Measurements from ENCODE around the gene RARB. TPM values are rescaled to one million over a fixed set of nuclear protein-coding genes. Genes with fewer than 3 reads are reported as not detected.

The RARB gene
- total and polyA plus RNA-seq, 9 of the 15 experiments (the other 6 are each of a cell fraction or from before 2014, with no cell fraction given) = 0.15 to 1.3 (median 0.27) TPM

DNA sequence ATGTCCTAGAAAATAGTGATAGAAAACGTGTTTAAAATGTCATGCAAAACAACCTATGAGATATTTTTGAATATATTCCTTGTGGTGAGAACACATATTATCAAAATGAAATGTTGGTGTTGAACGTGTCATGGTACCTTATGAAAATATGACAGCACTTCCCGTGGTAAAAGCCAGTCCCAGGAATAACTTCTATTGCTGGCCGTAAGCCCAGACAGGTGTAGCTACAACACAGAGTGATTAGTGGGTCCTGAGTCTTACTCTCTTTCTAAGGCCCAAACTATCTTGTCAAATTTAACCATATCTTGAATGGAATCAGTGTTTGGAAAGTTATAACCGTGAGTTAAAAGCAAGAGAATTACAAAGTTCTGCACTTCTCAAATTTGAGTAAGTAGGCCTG, 24.1 kb downstream of the RARB start (continued):
- TF ChIP-seq, protein P1, sequence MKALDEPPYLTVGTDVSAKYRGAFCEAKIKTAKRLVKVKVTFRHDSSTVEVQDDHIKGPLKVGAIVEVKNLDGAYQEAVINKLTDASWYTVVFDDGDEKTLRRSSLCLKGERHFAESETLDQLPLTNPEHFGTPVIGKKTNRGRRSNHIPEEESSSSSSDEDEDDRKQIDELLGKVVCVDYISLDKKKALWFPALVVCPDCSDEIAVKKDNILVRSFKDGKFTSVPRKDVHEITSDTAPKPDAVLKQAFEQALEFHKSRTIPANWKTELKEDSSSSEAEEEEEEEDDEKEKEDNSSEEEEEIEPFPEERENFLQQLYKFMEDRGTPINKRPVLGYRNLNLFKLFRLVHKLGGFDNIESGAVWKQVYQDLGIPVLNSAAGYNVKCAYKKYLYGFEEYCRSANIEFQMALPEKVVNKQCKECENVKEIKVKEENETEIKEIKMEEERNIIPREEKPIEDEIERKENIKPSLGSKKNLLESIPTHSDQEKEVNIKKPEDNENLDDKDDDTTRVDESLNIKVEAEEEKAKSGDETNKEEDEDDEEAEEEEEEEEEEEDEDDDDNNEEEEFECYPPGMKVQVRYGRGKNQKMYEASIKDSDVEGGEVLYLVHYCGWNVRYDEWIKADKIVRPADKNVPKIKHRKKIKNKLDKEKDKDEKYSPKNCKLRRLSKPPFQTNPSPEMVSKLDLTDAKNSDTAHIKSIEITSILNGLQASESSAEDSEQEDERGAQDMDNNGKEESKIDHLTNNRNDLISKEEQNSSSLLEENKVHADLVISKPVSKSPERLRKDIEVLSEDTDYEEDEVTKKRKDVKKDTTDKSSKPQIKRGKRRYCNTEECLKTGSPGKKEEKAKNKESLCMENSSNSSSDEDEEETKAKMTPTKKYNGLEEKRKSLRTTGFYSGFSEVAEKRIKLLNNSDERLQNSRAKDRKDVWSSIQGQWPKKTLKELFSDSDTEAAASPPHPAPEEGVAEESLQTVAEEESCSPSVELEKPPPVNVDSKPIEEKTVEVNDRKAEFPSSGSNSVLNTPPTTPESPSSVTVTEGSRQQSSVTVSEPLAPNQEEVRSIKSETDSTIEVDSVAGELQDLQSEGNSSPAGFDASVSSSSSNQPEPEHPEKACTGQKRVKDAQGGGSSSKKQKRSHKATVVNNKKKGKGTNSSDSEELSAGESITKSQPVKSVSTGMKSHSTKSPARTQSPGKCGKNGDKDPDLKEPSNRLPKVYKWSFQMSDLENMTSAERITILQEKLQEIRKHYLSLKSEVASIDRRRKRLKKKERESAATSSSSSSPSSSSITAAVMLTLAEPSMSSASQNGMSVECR (CRISPR knock-in tag; IDR thresholded peaks at IDR 0.05) = no peak
- TF ChIP-seq NEUROD1 (IDR thresholded peaks at IDR 0.05; ENCODE audit: borderline replicate concordance, low read depth, low read length, partially characterized antibody) = no peak
- TF ChIP-seq, protein P2, sequence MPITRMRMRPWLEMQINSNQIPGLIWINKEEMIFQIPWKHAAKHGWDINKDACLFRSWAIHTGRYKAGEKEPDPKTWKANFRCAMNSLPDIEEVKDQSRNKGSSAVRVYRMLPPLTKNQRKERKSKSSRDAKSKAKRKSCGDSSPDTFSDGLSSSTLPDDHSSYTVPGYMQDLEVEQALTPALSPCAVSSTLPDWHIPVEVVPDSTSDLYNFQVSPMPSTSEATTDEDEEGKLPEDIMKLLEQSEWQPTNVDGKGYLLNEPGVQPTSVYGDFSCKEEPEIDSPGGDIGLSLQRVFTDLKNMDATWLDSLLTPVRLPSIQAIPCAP (CRISPR knock-in tag; IDR thresholded peaks at IDR 0.05; ENCODE audit: borderline replicate concordance) = no peak
- TF ChIP-seq U2AF2 (optimal IDR thresholded peaks at IDR 0.05; ENCODE audit: low read depth, low read length) = no peak
- TF ChIP-seq PHTF2 (CRISPR knock-in tag; IDR thresholded peaks at IDR 0.05) = no peak
- no peak for TF ChIP-seq HNRNPLL (IDR thresholded peaks at IDR 0.05; ENCODE audit: low read depth, low read length, poor library complexity, severe bottlenecking)
- TF ChIP-seq, protein P3, sequence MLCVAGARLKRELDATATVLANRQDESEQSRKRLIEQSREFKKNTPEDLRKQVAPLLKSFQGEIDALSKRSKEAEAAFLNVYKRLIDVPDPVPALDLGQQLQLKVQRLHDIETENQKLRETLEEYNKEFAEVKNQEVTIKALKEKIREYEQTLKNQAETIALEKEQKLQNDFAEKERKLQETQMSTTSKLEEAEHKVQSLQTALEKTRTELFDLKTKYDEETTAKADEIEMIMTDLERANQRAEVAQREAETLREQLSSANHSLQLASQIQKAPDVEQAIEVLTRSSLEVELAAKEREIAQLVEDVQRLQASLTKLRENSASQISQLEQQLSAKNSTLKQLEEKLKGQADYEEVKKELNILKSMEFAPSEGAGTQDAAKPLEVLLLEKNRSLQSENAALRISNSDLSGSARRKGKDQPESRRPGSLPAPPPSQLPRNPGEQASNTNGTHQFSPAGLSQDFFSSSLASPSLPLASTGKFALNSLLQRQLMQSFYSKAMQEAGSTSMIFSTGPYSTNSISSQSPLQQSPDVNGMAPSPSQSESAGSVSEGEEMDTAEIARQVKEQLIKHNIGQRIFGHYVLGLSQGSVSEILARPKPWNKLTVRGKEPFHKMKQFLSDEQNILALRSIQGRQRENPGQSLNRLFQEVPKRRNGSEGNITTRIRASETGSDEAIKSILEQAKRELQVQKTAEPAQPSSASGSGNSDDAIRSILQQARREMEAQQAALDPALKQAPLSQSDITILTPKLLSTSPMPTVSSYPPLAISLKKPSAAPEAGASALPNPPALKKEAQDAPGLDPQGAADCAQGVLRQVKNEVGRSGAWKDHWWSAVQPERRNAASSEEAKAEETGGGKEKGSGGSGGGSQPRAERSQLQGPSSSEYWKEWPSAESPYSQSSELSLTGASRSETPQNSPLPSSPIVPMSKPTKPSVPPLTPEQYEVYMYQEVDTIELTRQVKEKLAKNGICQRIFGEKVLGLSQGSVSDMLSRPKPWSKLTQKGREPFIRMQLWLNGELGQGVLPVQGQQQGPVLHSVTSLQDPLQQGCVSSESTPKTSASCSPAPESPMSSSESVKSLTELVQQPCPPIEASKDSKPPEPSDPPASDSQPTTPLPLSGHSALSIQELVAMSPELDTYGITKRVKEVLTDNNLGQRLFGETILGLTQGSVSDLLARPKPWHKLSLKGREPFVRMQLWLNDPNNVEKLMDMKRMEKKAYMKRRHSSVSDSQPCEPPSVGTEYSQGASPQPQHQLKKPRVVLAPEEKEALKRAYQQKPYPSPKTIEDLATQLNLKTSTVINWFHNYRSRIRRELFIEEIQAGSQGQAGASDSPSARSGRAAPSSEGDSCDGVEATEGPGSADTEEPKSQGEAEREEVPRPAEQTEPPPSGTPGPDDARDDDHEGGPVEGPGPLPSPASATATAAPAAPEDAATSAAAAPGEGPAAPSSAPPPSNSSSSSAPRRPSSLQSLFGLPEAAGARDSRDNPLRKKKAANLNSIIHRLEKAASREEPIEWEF (CRISPR knock-in tag; IDR thresholded peaks at IDR 0.05) = no peak
- TF ChIP-seq TSC22D4 (tag; IDR thresholded peaks at IDR 0.05) = no peak

Measured in K562 (cell line).